Measurements from ENCODE around the gene HSD17B2. TPM values are rescaled to one million over a fixed set of nuclear protein-coding genes. Genes with fewer than 3 reads are reported as not detected.

Gene HSD17B2
- polyA plus RNA-seq, 3 donors, result not detected

GRCh38 chr16:82070656-82071369 is 35.8 kb downstream of the HSD17B2 start:
- Histone ChIP-seq H3K9ac (ENCODE audit: insufficient read depth, low read length, poor library complexity, severe bottlenecking) (no peak overlapping the region), H3K27me3 (ENCODE audit: control insufficient read depth in 2 of 2, insufficient read depth in 2 of 2, low read length in 2 of 2) (no peaks in the 10 kb centered on the region), H3K4me3 (replicated peaks in 1 of 3; ENCODE audit: low read depth in 2 of 3, low read length in 3 of 3) (no peak overlapping the region), H3K4me2 (replicated peaks; ENCODE audit: extremely low read depth, low read length, poor library complexity, severe bottlenecking) (no peak overlapping the region), H3K4me1 (ENCODE audit: control insufficient read depth in 1 of 2, insufficient read depth in 2 of 2, low read length in 2 of 2) (no peaks in the 10 kb centered on the region), H3K36me3 (replicated peaks in 1 of 2; ENCODE audit: control insufficient read depth in 1 of 2, insufficient read depth in 2 of 2, low read length in 2 of 2) (no peaks in the 10 kb centered on the region), H3K27ac (ENCODE audit: low read depth in 1 of 2, low read length in 2 of 2) (no peak overlapping the region), H3K9me3 (replicated peaks in 1 of 2; ENCODE audit: control insufficient read depth in 1 of 2, insufficient read depth in 1 of 2, low read length in 2 of 2) (no peaks in the 10 kb centered on the region), H3K79me2 (ENCODE audit: insufficient read depth, low read length) (no peaks in the 10 kb centered on the region), H2AFZ (ENCODE audit: insufficient read depth, low read depth, low read length, poor library complexity, severe bottlenecking) (no peak overlapping the region), H4K20me1 (ENCODE audit: insufficient read depth, low read length) (no peaks in the 10 kb centered on the region)
- Mint-ChIP-seq H3K27ac (no peak overlapping the region), H3K9me3 (peaks cover 0 to 8% (median 1%) of the 10 kb centered on the region in 7 donors), H3K4me1 (no peaks in the 10 kb centered on the region), H3K27me3 (ENCODE audit: low read depth in 3 of 3) (peaks cover 4 to 10% (median 9%) of the 10 kb centered on the region in 3 donors), H3K4me3 (no peak overlapping the region), H3K36me3 (no peaks in the 10 kb centered on the region)
- no peak for TF ChIP-seq CTCF (IDR thresholded peaks at IDR 0.05)
- no peak for DNase-seq
- WGBS (ENCODE audit: insufficient coverage), result 77% methylated on average over 2 of the region's 4 CpGs
- intact Hi-C loops (cut with micrococcal nuclease), result no loop called here

GRCh38 chr16:82071421-82071820 is 36.4 kb downstream of the HSD17B2 start:
- H3K9ac ChIP-seq (ENCODE audit: insufficient read depth, low read length, poor library complexity, severe bottlenecking), result no peak overlapping the region
- no peaks in the 10 kb centered on the region for H4K20me1 ChIP-seq (ENCODE audit: insufficient read depth, low read length)
- no peak for TF ChIP-seq CTCF (IDR thresholded peaks at IDR 0.05)
- H3K9me3 Mint-ChIP-seq, result peaks cover 0 to 6% (median 1%) of the 10 kb centered on the region in 7 donors
- no peak overlapping the region for H3K4me3 Mint-ChIP-seq
- no peaks in the 10 kb centered on the region for H3K36me3 ChIP-seq (replicated peaks in 1 of 2; ENCODE audit: control insufficient read depth in 1 of 2, insufficient read depth in 2 of 2, low read length in 2 of 2)
- H3K27ac ChIP-seq (ENCODE audit: low read depth in 1 of 2, low read length in 2 of 2), result no peak overlapping the region
- DNase-seq, result no peak
- intact Hi-C loops (cut with micrococcal nuclease), result no loop called here
- H3K27ac Mint-ChIP-seq, result no peak overlapping the region
- no peak overlapping the region for H3K4me3 ChIP-seq (replicated peaks in 1 of 3; ENCODE audit: low read depth in 2 of 3, low read length in 3 of 3)
- no peak overlapping the region for H3K4me2 ChIP-seq (replicated peaks; ENCODE audit: extremely low read depth, low read length, poor library complexity, severe bottlenecking)
- H2AFZ ChIP-seq (ENCODE audit: insufficient read depth, low read depth, low read length, poor library complexity, severe bottlenecking), result no peak overlapping the region
- no peaks in the 10 kb centered on the region for H3K27me3 ChIP-seq (ENCODE audit: control insufficient read depth in 2 of 2, insufficient read depth in 2 of 2, low read length in 2 of 2)
- no peaks in the 10 kb centered on the region for H3K4me1 Mint-ChIP-seq
- peaks cover 3 to 10% (median 9%) of the 10 kb centered on the region in 3 donors for H3K27me3 Mint-ChIP-seq (ENCODE audit: low read depth in 3 of 3)
- H3K9me3 ChIP-seq (replicated peaks in 1 of 2; ENCODE audit: control insufficient read depth in 1 of 2, insufficient read depth in 1 of 2, low read length in 2 of 2), result no peaks in the 10 kb centered on the region
- H3K79me2 ChIP-seq (ENCODE audit: insufficient read depth, low read length), result no peaks in the 10 kb centered on the region
- H3K4me1 ChIP-seq (ENCODE audit: control insufficient read depth in 1 of 2, insufficient read depth in 2 of 2, low read length in 2 of 2), result no peaks in the 10 kb centered on the region
- 76% methylated on average over 3 of the region's 4 CpGs for WGBS (ENCODE audit: insufficient coverage)
- H3K36me3 Mint-ChIP-seq, result no peaks in the 10 kb centered on the region
